Measurements from ENCODE around the gene VGLL3.
A peak's percentile ranks its signal among the peaks of the same experiment; 100 is the strongest.
"Not testable (repeated sequence)": the region's sequence is repeated elsewhere in the genome, so short reads cannot be mapped to it uniquely, and the experiment has no call there.

The VGLL3 gene

GRCh38 chr3:86989006-86989405 is 1.9 kb downstream of the VGLL3 start:
- FAIRE-seq, result no peak

DNA sequence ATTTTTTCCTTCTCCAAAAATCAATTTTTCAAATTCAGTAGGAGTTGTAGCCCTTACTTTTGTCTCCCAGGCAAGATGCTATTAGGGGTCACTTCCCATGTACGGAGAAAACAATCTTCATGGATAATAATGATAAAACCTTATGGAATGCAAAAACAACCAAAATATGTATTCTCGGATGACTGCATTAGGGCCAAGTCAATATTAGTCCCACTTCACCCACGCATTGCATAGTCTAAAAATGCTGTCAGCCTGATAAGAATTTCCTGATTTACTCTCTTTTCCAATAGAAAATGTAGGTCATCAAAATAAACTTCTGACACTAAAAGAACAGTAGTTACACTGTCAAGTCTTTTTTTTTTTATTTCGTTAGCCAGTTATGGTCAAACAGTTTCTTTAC is 2.7 kb downstream of the VGLL3 start:
- FAIRE-seq, result no peak

- no peak for FAIRE-seq
These were observed 3.6 kb downstream of the VGLL3 start for GRCh38 chr3:86987421-86987715.

DNA sequence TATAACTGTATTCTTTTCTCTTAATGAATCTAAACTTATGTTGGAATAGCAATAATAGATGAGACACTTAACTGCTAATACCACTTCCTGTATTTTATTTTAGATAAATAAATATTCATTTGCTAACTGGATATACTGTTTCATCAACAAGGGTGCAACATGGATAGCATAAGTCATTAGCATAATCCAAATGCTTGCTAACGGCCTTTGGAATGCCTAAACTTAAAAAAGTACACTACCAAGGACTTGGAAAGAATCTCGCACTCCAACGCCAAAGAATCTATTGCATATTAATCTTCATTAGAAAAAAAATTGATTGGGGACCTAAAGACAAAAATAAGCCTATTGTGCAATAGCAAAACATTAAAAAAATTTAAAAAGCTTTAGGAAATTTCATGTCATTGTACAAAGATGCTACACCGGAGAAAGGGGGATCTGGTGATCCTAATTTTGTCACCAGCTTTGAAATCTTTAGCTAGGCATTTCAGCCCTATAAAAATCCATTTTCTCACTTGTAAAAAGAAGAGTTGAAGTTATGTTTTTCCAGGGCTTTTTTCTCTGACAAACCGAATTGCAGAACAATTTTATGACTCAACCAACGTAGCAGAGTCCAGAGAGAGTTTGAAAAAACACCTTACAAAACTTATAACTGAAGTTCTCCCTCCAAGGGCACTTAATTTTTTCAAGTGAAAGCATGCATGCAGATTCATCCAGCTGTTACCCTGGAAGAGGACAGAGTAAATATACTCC is 4.1 kb downstream of the VGLL3 start:
- FAIRE-seq, result no peak

DNA sequence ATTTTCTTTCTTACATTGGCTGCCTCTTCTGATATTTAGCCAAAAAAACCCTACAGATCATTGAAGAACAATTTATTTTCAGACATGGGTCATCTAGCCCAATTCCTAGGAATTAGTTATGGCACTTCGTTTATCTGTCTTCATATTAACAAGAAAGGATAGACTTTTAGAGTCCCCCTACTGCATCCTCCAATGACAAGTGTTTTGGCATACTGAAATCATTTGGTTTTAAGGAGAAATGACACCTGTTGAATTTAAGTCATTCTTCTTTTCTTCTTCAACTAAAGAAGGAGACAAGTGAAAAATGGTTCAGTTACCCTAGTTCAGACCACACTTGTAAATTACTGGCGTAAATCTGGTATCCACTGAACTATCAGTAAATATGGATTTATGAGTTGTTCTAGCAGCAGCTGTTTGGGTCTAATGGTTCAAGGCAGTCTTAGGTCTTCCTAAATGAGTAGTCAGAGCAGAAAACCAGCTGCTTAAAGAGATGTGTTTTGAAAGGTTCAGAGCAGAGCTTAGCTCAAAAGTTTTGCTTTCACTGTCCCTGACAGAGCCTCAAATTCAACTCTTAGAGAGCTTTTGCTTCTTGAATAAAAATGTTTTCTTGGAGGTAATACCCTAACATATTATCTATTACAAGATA is 5.6 kb downstream of the VGLL3 start:
- FAIRE-seq, result no peak

GRCh38 chr3:86984271-86984670 is 6.7 kb downstream of the VGLL3 start:
- no peak for FAIRE-seq

- no peak for FAIRE-seq
These were observed 8.1 kb downstream of the VGLL3 start for GRCh38 chr3:86982883-86983282.

DNA sequence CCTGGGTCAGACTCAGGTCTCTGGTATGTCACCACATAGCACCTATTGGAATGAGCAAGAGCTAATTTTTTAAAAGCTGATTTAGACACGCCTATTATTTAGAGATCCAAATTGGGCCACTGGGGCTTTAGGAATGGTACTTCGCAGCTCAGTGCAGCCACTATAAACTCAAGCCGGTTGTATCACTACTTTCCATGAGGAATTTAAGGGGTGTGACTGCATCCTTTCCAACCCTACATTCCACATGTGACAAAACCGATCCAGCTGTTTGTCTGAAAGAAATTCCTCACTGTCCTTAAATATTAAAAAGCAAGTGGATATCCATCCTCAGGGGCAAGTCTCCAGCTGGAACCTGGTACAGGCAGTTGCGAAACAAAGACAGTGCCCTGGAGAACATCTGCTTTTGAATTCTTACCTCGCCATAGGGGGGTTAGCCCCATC is 12.8 kb downstream of the VGLL3 start:
- no peak for FAIRE-seq

- no peak for FAIRE-seq
These were observed 14.7 kb downstream of the VGLL3 start for GRCh38 chr3:86976219-86976618.

DNA sequence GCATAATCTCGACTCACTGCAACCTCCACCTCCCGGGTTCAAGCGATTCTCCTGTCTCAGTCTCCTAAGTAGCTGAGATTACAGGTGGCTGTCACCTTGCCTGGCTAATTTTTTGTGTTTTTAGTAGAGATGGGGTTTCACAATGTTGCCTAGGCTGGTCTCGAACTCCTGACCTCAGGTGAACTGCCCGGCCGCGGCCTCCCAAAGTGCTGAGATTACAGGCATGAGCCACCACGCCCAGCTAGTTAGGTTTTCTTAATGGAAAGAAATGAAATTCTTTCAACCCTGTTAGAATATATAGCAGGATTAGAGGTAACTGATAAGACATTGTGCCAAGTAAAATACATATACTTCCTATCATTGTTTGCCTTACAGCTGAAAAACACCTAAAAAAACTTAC is 16.8 kb downstream of the VGLL3 start:
- FAIRE-seq, result not testable (repeated sequence)

- FAIRE-seq, result no peak
These were observed 17.5 kb downstream of the VGLL3 start for GRCh38 chr3:86973440-86973839.

DNA sequence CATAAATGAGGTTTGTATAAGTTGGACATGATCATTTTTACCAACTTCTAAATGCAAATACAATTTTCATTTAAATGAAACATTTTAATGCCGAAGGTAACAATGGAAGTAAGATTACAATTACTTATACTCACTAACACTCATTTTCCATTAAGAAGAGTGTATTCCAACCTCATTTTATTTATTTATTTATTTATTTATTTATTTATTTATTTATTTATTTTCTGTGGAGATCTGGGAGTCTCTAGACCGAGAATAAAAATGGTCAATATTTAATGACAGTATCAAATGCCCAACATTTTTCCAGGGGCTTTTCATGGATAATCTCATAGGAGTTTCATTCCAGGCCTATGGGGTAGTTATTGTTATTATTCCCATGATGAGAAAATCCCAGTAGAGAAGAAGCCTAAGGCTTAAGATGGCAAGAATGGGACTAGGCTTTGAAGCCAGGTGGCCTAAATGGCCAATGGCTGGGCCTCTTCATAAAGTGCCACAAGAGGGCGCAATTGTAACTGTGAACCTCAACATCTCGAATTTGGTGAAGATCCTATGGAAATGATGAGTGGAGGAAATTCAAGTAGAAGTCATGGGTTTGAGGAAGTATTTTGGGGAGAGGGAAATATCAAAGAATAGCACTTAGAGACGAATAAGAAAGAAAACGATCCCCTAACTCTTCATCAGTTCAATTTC is 21.3 kb downstream of the VGLL3 start:
- peak; percentile 11 for FAIRE-seq

DNA sequence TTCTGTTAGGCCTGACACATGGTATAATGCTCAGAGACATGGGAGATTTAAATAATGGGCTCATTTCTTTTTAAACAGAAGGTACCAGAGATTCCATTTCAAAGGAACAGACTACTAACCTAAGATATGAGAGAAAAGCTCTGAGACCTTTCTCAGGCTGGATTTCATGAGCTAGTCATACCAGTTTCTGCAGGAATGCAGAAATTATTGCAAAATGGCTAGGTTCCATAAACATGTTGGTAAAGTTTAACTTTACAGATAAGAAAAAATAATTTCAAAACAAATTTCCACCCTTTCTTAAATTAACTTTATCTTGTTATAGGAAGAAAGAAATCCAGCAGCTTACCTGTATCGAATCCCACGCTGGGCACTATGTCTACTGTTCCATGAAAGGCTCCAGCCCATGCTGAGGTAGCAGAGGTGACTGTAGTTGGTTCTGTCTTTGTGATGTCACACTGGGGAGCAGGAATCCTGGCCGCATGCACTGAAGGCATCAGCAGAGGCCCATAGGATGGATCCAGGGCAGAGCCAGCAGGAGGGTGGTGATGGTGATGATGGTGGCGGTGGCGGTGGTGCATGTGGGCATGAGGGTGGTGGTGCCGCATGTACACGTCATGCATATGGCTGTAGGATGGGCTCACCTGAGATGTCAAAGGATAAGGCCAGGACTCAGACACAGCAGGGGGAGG is 22.6 kb downstream of the VGLL3 start:
- no peak for FAIRE-seq

DNA sequence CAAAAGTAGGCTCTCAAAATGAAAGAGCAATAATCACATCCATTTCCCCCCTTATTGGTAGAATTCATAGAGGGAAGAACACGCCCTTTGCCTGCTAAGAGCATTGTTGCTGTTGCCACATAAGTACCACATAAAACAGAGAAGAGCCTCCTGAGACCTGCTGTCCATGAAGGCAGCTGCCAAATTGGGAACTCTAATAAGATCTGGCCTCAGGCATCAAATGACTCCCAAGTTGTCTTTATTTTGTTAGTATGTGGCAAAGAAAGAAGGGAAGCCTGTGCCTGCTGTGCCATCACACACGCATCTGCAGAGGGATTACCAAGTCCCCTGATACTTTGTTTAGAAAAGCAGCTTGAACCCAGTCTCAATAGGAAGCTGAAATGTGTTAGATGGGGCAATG is 23.9 kb downstream of the VGLL3 start:
- no peak for FAIRE-seq

GRCh38 chr3:86965166-86965565 is 25.8 kb downstream of the VGLL3 start:
- no peak for FAIRE-seq

- FAIRE-seq, result no peak
These were observed 27.3 kb downstream of the VGLL3 start for GRCh38 chr3:86963611-86964010.

- FAIRE-seq, result no peak
These were observed 29.7 kb downstream of the VGLL3 start for GRCh38 chr3:86961297-86961696.

- FAIRE-seq, result no peak
These were observed 30.4 kb downstream of the VGLL3 start for GRCh38 chr3:86960550-86960949.

- FAIRE-seq, result no peak
These were observed 32.4 kb downstream of the VGLL3 start for GRCh38 chr3:86958534-86958933.

DNA sequence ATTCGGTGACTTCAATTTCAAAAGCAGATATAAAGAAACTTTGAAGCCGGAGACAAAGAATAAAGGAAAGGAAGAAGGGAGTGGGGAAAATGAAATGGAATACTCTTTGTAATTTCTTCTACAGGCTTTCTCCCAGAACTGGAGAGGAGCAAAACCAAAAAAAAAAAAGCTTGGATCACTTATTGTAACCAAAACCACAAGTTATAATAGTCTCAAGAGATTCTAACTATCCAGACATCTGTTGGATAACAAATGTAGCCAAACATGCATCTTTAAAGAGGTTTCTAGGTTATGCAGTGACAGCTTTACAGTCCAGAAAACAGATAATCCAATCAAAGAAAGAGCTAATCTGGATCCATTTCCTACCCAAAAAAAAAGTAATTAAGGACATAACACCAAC is 36.2 kb downstream of the VGLL3 start:
- no peak for FAIRE-seq

GRCh38 chr3:86954226-86954625 is 36.7 kb downstream of the VGLL3 start:
- FAIRE-seq, result no peak

DNA sequence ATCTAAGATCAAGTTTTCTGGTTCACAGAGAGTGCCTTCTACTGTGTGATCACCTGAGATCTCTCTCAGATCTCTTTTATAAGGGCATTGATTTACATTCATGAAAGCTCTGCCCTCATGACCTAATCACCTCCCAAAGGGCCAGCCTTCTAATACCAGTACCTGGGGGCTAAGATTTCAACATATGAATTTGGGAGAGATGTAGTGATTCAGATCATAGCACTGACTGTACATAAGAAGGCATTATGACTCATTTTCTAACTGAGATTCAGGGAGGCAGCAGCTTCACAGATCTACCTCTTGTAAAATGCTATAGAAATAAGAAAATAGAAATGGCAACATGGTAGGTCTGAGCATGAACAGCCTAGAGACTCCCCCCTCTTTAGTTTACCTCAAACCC is 39.6 kb downstream of the VGLL3 start:
- FAIRE-seq, result no peak

DNA sequence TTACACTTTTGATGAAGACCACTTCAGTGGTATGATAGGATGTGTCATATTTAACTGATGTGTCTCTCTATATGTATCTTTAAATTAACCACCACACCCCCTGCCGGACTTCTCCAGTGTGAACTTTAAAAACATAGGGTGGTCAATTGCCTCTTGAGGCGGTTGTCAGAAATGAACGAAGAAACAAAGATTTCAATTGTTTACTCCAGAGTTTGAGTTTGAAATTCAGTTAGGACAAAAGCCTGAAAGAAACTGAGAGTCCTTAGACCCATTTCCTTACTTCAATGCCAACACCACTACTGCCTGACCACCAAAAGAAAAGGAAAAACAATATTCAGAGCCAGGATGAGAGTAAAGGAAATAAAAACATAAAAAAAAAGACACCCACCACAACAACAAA is 40.2 kb downstream of the VGLL3 start:
- FAIRE-seq, result no peak

DNA sequence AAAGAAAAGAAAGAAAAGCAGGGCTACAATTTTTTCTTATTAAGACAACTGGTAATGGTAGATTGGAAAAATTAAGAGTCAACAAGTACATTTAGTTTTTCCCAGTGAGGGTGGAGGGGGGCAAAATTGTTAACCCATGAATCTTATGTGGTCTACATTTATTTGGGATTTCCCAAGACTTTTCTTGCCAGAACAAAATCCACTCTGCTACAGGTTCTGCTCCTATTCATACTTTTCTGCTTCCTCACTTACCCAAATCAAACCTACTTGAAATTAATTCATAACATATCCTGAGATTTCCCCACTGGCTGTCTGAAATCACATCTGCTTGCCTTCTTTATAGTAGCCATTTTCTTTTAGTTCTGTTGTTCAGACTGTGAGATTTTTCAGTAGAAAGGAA is 41.1 kb downstream of the VGLL3 start:
- no peak for FAIRE-seq
